IPS-18c (cell line): Measurements from ENCODE around the gene PIK3CG.
"Not testable (repeated sequence)": the region's sequence is repeated elsewhere in the genome, so short reads cannot be mapped to it uniquely, and the experiment has no call there.

Experiments used
- H3K4me3 ChIP-seq: 2 replicates; pipeline ENCODE4 v1.7.0; 2013; ENCODE audit warnings: low read depth, mild to moderate bottlenecking, low read length, moderate library complexity; ENCODE audit not compliant: insufficient read depth
- H3K9me3 ChIP-seq: one replicate; pipeline ENCODE4 v1.6.1; 2013; ENCODE audit warnings: mild to moderate bottlenecking, low read length, moderate library complexity; ENCODE audit not compliant: control insufficient read depth, insufficient read depth

PIK3CG gene

DNA sequence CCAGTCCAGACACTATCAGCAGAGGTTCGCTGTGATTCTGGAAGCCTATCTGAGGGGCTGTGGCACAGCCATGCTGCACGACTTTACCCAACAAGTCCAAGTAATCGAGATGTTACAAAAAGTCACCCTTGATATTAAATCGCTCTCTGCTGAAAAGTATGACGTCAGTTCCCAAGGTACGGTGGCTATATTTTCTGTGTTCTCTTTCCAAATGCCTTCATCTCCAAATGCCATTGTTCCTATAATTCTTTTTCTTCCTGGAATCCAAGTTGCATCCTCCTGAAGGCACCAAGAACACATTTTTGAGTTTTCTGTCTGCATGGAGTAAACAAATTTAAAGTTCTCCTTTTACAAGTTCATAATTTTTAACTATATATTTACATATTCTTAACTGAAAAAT, 7.7 kb downstream of the PIK3CG start:
- Histone ChIP-seq H3K4me3 (no peak overlapping the region), H3K9me3 (peaks cover 2% of the 10 kb centered on the region)

DNA sequence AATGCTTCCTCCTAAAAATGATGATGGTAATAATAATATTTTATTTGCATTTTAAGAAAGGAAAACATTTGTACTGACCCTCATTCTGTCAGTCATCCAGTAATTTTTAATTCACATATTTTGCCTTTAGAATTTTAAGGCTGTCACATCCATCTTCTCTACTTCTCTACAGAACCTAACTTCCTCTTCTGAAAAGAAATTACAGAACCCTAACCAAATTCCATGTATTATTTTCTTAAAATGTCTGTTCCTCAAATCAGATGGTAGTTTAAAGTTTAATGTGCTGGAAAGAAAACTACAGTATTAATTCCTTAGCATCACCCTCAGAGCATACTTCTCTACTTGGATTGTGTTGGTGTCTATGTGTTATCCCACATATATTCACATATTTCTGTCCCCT, 9.0 kb downstream of the PIK3CG start:
- Histone ChIP-seq H3K4me3 (no peak overlapping the region), H3K9me3 (no peaks in the 10 kb centered on the region)

DNA sequence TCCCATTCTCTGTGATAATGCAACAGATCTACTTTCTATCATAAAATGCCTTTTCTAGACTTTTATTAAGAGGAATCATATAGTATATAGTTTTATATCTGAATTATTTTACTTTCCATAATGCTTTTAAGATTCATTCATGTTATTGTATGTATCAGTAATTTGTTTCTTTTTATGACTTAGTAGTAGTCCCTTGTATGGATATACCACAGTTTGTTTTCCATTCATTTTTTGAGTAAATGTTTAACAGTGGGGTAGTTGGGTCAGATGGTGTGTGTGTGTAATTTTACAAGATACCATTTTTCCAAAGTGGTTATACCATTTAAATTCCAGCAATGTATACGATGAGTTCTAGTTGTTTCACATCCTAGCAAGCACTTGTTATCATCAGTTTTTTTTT, 10.4 kb downstream of the PIK3CG start:
- H3K9me3 ChIP-seq: no peaks in the 10 kb centered on the region
- no peak overlapping the region for H3K4me3 ChIP-seq

DNA sequence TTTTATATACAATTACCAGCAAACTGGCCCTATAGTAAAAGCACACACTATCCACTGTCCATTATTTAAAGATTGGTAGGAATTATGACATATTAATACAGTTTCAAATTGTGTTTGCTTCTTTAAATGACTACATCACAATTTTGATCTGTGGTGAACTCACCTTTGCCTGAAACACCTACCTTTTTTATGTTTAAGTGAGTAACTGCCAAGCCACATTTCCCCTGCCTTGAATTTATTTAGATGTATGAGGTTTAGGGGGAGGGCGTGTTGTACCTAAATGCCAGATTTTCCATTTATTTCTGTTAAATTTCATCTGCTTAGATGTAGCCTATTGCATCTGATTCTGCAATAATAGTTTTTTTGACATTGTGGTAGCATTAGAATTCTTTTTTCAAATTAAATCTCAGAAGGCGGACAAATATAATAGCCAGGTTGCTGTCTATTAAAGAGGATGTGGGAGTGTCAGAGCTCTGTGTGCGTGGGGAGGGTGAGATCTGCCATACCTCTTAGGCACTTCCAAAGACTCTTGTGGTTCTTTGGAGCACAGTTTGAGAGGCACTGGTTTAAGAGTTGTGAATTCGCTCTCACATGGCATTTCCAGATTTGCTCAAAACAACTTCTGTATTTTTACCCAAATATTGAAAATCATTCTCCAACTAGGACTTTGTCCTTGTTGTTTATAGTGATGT, 13.8 kb downstream of the PIK3CG start:
- Histone ChIP-seq H3K4me3 (no peak overlapping the region), H3K9me3 (no peaks in the 10 kb centered on the region)

DNA sequence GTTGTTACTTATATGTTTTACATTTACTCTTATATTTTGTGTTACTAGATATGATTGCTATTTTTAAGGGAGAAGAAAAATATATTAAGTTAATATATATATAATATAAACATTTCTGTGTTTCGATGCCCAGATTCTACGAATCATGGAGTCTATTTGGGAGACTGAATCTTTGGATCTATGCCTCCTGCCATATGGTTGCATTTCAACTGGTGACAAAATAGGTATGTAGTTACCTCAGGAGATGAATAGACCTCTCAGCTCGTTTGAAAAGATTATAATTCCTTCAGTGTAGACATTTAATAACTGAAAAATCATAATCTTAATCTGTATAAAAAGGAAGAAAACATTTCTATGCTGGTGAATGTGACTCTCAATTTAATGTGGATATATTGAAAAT, 16.9 kb downstream of the PIK3CG start:
- Histone ChIP-seq H3K4me3 (no peak overlapping the region), H3K9me3 (no peaks in the 10 kb centered on the region)

DNA sequence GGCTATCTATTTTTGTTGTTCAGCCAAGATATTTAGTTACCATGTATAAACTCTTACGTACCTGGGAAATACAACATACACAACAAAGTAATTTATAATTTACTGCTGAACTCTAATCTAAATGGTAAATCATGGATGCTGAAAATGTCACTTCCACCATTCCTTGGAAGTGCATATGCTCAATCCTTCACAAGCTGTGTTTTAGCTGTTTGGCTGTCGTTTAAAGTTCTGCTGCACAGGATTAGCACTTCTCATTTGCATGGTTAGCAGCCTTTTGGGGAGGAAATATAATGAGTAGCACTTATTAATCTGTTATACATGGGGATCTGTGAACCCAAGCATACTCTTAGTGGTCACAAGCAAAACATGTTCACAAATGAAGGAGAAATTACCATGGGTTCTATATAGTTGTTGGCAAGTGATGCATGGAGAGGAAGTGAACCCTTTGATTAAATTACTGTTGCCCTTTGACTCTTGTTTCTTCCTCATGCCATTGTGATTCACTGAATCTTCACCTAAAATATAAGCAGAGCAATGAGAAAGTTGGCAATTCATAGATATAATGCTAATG, 18.5 kb downstream of the PIK3CG start:
- H3K4me3 ChIP-seq: no peak overlapping the region

DNA sequence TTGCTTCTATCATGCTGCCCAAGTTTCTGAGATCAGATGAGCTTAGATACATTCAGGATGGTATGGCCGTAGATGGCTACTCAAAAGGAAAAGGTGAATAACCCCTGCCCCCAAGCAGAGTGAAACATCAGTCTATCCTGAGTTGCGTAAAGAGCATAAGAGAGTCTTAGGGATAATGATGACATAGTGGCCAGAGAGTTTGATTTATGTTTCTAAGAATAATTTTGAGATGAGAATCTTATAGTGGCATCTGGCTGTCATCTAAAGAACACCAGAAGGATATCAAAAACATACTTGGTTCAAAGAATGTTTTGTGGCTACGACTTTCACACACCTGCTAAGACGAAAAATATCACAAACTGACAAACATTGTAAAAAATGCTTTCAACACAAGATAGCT, 20.6 kb downstream of the PIK3CG start:
- Histone ChIP-seq H3K9me3 (no peaks in the 10 kb centered on the region), H3K4me3 (no peak overlapping the region)

More for the DNA sequence above, 18.5 kb downstream of the PIK3CG start:
- H3K9me3 ChIP-seq: no peaks in the 10 kb centered on the region

DNA sequence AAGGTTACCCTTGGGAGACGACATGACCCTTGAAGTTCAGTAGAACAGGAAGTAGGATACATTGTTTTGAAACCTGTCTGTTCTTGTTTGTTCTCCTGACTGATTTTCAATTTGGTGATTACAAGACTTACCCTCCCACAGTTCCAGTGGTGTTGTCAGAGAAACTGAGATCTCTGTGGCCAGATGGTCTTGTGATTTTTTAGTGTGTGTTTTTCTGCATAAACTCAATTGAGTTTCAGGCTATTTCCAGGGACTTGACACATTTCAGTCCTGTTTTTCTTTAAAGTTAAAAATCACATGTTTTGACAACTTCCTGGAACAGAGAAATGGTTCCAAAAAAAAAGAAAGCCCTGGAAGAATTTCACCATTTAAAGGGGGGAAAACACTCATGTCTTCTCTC, 22.3 kb downstream of the PIK3CG start:
- Histone ChIP-seq H3K9me3 (no peaks in the 10 kb centered on the region), H3K4me3 (no peak overlapping the region)

DNA sequence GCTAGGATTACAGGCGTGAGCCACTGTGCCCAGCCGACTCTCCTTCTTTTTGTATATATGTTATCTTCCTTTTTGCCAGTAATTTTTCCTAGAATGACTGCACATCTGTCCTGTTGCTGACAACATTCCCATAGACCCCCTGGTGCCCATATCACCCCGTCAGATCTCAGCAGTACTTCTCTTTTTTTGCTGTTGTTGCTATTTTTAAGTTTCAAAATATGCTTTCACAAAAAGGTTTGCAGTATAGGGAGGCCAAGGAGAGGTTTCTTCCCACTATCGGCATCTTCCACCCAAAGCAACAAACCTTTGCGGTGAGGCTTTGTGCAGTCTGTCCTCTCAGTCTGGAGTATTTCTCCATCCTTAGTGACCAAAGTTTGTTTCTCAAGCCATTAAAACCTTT, 23.1 kb downstream of the PIK3CG start:
- Histone ChIP-seq H3K9me3 (no peaks in the 10 kb centered on the region), H3K4me3 (no peak overlapping the region)

DNA sequence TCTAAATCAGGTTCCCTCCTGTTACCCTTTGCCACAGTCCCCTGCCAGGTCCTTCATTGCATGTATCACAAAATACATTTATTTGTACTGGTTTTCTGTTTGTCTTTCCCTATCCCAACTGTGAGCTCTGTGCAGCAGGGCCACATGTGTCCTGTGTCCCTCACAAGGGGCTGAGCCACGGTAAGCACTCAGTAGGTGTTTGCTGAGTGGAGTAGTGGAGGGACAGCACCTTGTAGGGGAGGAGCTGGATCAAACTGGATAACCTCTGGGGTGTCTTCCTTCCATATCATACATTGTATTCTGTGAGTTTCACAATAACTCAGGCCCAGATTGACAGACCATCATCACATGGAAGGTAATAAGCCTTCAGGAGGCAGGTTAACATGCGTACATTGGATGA, 25.9 kb downstream of the PIK3CG start:
- H3K9me3 ChIP-seq: no peaks in the 10 kb centered on the region
- H3K4me3 ChIP-seq: no peak overlapping the region

DNA sequence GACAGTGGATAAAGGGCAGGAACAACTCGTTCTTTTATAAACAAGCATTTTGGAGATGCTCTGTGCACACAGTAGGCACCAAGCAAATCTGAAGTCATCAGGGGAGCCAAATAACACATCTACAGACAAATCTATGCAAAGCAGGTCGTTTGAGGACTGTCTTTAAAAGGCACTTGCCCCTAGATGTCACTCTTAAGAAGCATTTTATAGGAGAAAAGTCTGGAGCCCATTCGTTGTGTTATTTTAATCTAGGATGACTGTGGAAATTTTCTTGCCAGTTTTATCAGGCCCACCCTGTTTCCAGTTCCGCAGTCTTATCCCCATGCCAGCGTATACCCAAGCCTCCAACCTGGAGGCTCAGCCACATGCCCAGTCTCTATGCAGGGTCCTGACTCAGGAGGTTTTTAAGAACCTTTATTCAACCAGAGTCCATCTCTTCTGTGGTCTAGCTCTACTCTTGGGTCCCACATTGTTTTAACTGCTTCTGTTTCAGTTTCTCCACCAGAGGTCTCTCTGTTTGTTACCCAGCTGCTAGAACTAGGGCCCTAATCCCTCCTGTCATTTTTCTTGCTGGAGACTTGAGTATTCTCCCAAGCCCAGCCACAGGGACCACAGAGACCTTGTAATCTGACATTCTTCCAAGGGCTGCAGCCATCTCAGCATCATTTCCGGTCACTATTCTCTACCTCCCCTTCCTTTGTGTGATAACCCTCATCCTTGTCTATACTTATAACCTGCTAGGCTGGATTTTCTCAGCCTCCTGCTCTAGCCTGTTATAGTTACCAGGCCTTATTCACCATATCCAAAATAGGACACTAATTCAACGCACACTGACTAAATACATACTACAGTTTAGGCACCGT, 26.7 kb downstream of the PIK3CG start:
- H3K4me3 ChIP-seq: no peak overlapping the region

DNA sequence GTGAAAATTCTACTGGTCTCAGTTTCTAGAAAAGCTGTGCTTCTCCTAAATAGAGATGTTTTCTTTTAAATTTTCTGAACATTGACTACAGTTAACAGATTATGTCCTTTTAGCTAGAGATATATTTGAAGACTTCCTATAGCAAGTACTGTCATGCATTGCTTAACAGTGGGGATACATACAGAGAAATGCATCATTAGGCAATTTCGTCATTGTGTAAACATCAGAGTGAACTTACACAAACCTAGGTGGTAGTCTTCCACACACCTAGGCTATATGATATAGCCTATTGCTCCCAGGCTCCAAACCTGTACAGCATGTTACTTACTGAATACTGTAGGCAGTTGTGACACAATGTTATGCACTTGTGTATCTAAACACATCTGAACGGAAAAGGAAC, 28.5 kb downstream of the PIK3CG start:
- no peak overlapping the region for H3K4me3 ChIP-seq
- H3K9me3 ChIP-seq: no peaks in the 10 kb centered on the region

More for the DNA sequence above, 26.7 kb downstream of the PIK3CG start:
- H3K9me3 ChIP-seq: no peaks in the 10 kb centered on the region

DNA sequence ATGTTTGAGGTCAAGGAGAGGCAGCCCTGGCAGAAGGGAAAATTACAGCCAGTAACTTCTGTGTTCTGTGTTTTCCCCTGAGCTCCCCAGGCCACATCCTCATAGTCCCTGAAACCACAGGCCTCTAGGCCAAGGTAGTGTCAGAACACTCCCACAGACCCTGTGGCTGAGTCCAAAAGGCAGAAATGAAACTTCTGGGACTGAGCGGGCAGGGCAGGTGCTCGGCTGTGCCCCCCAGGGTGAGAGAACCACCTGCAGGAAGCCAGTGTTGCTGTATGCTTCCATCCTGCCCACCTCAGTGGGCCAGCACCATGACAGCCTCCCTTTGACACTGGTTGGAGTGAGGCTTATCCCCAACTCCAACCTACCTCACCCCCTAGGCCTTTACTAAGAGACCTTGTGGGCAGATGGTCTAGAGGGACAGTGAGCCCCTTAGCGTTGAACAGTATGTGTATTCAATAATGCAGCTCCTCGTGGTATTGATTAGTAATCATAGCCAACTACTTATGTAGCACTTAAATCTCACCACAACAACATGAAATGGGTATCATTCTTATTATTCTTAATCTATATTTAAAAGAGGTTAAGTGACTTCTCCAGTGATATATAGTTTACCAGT, 30.3 kb downstream of the PIK3CG start:
- H3K4me3 ChIP-seq: no peak overlapping the region
- H3K9me3 ChIP-seq: no peaks in the 10 kb centered on the region

DNA sequence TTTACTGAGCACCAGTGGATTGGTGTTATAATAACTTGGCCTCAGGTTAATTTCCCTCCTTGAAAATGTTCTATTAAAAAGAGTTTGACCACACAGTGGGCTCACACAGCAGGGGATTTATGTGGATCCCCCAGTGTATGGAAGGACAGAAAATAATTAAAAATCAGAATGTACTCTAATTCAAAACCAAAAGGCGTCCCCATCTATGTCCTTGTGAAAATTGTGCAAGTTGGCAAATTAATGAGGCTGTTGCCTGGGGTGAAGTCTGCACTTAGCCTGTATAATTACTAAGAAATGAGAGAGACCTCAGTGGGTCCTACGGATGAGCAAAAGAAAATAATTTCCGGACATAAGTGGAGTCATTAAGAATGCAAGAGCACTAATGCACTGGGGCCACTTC, 31.1 kb downstream of the PIK3CG start:
- Histone ChIP-seq H3K9me3 (no peaks in the 10 kb centered on the region), H3K4me3 (no peak overlapping the region)

DNA sequence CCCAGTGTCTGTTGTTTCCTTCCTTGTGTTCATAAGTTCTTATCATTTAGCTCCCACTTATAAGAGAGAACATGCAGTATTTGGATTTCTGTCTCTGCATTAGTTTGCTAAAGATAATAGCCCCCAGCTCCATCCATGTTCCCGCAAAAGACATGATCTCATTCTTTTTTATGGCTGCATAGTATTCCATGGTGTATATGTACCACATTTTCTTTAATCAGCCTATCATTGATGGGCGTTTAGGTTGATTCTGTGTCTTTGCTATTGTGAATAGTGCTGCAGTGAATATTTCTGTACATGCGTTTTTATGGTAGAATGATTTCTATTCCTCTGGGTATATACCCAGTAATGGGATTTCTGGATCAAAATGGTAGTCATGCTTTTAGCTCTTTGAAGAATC, 32.5 kb downstream of the PIK3CG start:
- H3K4me3 ChIP-seq, H3K9me3 ChIP-seq: not testable (repeated sequence)

DNA sequence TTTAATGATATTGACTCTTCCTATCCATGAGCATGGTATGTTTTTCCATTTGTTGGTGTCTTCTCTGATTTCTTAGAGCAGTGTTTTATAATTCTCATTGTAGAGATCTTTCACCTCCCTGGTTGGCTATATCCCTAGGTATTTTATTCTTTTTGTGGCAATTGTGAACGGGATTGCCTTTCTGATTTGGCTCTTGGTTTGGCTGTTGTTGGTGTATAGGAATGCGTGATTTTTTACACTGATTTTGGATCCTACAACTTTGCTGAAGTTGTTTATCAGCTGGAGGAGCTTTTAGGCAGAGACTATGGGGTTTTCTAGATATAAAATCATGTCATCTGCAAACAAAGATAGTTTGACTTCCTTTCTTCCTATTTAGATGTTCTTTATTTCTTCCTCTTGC, 33.9 kb downstream of the PIK3CG start:
- H3K4me3 ChIP-seq, H3K9me3 ChIP-seq: not testable (repeated sequence)

DNA sequence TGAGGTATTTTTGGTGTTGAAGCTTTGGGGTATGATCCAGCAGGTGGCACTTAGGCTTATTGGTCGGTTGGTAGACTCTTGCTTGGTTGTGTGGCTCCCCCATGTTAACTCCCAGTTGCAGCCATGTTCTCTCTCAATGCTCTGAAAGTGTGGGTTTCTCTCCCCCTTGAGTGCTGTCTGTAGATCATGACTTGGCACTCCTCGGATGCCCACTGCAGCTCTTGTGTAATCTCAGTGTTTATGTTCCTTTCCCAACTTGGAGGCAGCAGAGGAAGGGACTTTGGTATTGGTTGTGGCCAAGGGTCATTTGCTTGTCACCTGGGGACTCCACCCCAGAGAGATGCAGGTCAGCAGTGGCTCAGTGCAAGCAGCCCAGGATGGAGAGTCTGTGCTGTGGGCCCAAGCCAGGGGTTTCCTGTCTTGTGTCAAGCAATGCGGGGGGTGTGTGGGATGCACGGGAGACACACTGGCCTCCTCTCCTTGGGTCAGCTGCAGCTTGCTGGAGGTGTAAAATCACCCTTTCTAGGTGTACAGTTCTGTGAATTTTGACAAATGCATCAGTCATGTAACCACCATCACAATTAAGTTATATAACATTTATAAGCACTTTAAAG, 36.9 kb downstream of the PIK3CG start:
- H3K4me3 ChIP-seq: no peak overlapping the region
- H3K9me3 ChIP-seq: no peaks in the 10 kb centered on the region
